ENCODE measurements around the gene LSM7.
A peak's percentile ranks its signal among the peaks of the same experiment; 100 is the strongest.

Gene LSM7

GRCh38 chr19:2336528-2337328 lies 8.3 kb upstream of the LSM7 start:
- DNase-seq = no peak

- no peak for DNase-seq
Measured at GRCh38 chr19:2335848-2336247, 7.5 kb upstream of the LSM7 start.

GRCh38 chr19:2334986-2335846 lies 6.8 kb upstream of the LSM7 start:
- DNase-seq = no peak

DNA sequence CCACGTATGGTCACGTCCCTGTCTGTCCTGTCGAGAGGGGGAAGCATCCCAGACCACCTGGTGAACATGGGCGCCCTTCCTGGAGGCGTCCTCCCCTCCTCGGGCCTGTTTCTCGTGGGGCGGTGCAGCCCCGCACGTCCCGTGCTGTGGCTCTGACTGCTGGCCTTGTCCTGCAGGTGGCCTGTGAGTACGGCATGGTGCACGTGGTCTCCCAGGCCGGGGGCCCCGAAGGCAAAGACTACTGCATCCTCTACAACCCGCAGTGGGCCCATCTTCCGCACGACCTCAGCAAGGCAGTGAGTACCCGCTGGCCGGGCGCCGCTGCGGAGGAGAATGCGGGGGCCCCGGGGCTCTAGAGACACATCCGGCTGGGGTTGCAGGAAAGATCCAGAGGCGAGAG lies 6.0 kb upstream of the LSM7 start:
- DNase-seq = no peak

DNA sequence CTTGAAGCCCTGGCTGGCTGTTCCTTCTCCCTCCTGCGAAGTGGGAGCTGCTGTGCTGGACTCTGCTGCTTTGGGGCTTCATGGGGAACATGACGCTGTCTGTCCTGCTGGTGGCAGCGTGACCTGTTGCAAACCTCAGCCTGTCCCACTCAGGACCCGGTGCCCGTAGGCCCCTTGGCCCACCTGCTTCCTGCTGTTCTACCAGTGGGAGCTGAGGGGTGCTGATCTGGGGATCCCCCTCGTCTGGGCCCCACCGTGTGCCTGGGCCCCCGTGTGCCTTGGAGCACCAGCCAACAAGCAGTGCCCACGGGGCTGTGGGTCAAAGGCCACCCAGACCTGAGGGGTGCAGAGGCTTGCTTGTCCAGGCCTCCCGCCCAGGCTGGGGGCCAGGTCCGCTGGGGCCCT lies 5.4 kb upstream of the LSM7 start:
- DNase-seq = no peak

DNA sequence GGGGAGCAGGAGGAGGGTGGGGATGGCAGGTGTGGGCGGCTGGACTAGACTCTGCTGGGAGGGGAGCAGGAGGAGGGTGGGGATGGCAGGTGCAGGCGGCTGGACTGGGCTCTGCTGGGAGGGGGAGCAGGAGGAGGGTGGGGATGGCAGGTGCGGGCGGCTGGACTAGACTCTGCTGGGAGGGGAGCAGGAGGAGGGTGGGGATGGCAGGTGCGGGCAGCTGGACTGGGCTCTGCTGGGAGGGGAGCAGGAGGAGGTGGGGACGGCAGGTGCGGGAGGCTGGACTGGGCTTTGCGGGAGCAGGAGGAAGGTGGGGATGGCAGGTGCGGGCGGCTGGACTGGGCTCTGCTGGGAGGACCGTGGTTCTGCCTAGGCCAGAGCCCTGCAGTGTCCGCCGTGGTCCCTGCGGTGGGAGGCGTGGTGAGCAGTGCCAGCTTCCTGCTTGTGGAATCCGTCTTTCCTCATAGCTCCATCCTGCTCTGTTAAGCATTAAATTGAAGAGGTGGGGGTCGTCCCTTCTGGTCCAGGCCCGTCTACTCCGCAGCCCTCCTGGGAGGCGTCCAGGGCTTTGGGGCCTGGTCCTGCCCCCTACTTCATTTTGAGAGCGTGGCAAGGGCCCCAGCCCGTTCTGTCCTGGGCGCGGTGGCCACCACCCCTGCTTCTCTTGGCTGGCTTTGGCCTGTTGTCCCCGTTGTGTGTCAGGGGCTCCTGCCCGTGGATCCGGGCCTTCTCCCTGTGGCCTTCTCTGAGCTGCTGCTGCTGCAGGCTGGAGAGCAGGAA lies 4.8 kb upstream of the LSM7 start:
- no peak for DNase-seq

GRCh38 chr19:2332341-2333026 lies 4.1 kb upstream of the LSM7 start:
- DNase-seq = no peak

DNA sequence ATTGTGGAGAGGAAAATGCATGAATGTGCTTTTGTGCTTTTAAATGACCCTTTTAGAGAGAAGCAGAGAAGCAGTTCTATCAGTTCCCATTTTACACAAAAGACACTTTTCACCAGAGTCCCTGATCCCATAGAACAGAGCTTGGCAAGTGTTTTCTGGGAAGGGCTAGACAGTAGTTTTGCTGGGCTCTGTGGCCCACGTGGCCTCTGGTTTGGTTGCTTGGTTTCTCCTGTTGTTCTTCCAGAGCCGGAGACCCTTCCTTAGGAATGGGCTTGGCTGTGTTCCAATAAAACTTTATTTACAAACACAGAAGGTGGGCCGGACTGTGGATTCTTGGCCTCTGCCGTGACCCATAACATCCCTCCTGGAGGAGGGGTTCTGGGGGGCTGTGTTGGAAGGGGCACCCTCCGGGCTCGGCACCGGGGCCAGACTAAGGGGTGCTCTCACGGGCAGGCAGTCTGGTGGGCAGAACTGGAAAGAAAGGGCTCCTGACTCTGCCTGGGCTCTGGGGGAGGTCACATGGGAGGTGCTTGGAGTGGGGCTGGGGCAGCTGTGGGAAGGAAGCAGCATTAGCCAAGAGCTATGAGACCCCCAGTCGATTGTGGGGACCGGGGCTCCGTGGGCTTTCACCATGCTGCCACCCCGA lies 3.3 kb upstream of the LSM7 start:
- no peak for DNase-seq

DNA sequence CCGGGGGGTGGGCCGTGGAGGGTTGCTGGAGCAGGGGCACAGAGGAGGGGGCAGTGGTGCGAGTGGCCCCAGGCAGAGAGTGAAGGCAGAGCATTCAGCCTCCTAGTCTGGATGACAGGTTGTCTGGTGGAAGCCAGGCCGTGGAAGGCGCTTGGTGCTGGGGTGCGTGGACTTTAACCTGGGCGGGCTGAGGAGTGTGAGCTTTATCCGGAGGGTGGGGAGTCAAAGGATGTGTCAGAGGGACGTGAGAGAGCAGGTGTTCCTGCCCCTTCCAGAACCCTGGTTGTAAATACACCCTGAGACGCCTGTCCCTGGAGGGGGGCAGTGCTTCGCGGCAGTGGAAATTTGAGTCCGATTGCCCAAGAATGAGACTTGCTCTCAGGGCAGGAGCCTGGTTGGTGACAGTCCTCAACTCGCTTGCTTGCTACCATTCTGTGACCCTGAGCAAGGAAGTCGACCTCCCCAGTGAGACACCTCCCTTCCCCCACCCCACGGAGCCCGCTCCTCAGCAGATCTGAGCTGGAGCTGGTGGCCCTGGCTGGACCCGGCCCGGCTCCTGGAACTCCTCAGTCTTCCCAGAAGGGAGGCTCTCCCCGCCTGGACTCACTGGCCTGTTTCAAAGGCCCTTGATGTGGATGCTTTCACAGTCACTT lies 2.4 kb upstream of the LSM7 start:
- DNase-seq = no peak

GRCh38 chr19:2330255-2330631 lies 1.9 kb upstream of the LSM7 start:
- DNase-seq = no peak

DNA sequence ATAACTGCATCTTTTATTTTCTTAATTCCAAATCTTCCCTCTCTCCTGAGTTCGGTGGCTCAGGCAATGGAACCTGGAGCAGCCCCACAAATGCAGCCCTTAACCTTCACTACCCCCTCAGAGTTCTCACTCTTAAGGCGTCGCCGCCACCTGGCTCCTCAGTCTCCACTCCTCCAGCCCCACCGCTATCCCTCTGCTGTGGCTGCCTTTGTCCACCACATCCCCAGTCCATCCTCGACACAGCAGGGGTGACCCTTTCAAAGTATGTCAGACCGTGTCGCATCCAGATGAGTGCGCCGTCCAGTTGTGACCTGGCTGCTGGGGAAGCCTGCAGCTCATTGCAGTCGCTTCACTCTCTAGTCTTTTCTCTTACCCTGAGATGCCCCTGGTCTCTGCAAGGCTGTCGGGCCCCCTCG lies 1.1 kb upstream of the LSM7 start:
- DNase-seq = no peak

DNA sequence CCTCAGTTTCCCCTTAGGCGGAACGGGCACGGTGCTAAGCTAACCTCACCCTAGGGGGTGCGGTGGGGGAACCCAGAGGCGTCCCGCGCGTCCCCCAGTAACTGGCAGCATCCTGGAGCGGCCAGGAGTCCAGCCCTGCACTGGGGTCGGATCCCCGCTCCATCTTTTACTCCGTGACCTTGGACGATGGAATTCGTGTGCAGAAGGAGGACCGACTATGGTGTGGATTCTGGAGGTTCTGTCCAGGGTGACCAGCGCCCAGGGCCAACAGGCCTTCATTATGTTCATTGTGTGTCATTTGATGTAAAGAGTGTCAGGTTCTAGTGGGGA lies 728 bp upstream of the LSM7 start:
- DNase-seq = no peak

DNA sequence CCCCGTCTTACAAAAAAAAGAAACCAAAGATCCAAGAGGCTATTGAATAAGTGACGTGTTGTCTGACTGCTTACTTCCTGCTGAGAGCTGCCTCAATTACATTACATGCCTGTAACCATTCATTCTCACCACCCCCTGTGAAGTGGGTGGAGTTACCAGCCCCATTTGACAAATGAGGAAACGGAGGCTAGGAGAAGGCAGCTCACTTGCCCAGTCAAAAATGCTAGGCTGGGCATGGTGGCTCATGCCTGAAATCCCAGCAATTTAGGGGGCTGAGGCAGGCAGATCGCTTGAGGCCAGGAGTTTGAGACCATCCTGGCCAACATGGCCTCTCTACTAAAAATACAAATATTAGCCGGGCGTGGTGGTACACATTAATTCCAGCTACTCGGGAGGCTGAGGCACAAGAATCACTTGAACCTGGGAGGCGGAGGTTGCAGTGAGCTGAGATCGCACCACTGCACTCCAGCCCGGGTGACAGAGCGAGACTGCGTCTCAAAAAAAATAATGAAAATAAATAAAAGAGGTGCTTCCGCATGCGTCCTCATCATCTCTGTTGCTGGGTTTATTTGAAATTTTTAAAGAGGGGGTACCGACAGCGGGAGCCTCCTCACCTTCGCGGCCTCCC lies 499 bp downstream of the LSM7 start:
- peak; percentile 31 for DNase-seq

- DNase-seq = no peak
Measured at GRCh38 chr19:2326699-2327360, 1.6 kb downstream of the LSM7 start.

DNA sequence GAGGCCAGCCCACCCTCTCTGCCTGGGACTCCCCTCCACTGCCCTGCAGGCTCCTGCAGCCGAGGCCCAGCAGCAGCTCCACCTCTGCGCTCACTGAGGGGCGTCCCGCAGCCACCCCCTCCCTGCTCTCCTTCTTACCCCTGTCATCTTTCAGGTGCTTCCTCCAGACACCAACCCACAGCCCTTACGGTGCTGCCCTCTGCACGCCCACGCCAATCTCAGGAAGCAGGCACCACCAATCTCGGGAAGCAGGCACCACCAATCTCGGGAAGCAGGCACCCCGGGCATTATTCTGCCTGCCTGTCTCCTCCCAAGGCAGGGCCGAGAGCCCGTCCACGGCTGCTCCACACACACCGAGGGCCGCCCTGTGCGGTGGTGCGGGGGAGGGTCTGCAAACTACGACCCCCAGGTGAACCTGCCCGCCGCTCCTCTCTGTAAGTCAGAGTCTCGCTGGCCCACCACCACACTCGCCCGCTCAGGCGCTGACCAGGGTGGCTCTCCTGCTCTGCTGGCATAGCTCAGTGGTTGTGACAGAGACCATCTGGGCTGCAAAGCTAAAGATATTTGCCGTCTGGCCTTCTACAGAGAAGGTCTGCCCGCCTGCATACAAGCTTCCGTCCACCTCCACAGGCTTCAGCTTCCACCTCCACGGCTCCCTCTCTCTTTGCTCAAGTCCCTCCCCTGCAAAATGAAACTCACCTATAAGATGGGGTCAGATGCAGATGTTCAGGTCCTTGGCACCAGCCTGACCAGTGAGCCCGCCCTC lies 2.9 kb downstream of the LSM7 start:
- DNase-seq = no peak

- no peak for DNase-seq
Measured at GRCh38 chr19:2324220-2324948, 4.0 kb downstream of the LSM7 start.

DNA sequence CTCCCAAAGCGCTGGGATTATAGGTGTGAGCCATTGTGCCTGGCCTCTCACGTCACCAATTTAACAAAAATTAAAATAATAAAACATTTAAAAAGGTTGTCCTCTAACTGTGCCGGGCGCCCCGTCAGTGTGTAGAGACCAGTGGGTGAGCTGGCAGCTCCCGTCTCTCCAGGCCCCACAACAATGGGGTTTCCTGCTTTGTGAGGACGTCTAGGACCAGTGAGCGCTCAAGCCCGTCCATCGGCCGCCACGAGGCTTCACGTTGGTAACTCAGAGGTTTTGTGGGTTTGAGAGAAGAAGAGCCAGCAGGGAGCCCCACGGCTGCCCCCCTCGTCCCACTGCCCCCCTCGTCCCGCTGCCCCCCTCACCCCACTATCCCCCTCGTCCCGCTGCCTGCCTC lies 4.7 kb downstream of the LSM7 start:
- no peak for DNase-seq

DNA sequence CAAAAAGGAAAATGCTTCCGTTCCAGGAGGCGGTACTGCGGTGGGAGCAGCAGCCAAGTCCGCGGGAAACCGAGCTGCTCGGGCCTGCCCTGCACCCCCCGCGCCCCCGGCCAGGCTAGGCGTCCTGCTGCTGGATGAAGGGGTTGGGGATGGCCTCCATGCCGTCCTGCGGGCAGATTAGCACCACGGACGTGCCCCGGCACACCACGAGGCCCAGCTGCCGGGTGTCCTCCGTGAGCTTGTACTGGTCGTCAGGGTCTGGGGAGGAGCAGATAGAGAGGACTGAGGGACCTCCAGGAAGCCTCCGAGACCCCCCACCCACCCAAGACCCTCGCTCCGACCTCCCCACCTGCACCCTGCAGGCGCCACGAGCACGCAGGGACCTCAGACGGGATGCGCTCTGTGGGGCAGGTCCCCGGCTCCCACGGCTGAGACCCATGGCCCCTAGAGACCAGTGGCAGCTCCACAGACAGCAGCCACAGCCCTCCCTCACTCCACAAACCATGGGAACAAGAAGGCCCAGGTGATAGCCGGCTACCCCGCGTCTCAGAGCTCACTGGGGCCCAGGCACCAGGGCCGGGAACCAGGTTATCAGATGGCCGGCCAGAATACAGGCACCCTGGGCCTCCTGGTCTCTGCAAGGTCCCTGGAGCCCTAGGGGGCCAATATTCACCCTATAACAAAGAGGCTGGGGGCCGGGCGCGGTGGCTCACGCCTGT lies 6.7 kb downstream of the LSM7 start:
- DNase-seq = no peak

GRCh38 chr19:2320939-2321338 lies 7.4 kb downstream of the LSM7 start:
- no peak for DNase-seq
